ENCODE measurements around the gene PKNOX1. TPM values are rescaled to one million over a fixed set of nuclear protein-coding genes. Genes with fewer than 3 reads are reported as not detected.

PKNOX1 gene
- total RNA-seq, 1 experiment from 2014 or later: 12.7 TPM

GRCh38 chr21:42973309-42973990, 912 bp upstream of the PKNOX1 start:
- Histone ChIP-seq H3K79me2 (ENCODE audit: insufficient read depth, low read length) (peaks cover 21% of the 10 kb centered on the region), H3K4me2 (ENCODE audit: low read length) (peak overlapping the region; percentile 95), H3K4me1 (ENCODE audit: control insufficient read depth in 1 of 2, insufficient read depth in 2 of 2, low read length in 2 of 2) (peaks cover 10 to 22% of the 10 kb centered on the region in 2 experiments; a peak in 3 of 4 replicates), H3K4me3 (replicated peaks in 1 of 2; ENCODE audit: low read depth in 1 of 2, low read length in 2 of 2) (peak overlapping the region; percentile 55 to 63), H2AFZ (ENCODE audit: low read depth, low read length, poor library complexity, severe bottlenecking) (no peak overlapping the region), H3K9me3 (ENCODE audit: control insufficient read depth in 1 of 2, insufficient read depth in 1 of 2, low read depth in 1 of 2, low read length in 2 of 2) (no peaks in the 10 kb centered on the region), H3K9me2 (ENCODE audit: insufficient read depth) (no peaks in the 10 kb centered on the region), H3K27me3 (ENCODE audit: insufficient read depth, low read length) (no peaks in the 10 kb centered on the region), H3K9ac (ENCODE audit: low read length) (peak overlapping the region; percentile 78), H3K36me3 (ENCODE audit: control insufficient read depth in 1 of 2, insufficient read depth in 2 of 2, low read length in 2 of 2) (no peaks in the 10 kb centered on the region), H4K20me1 (ENCODE audit: insufficient read depth) (no peaks in the 10 kb centered on the region), H3K27ac (ENCODE audit: low read depth, low read length) (peak overlapping the region; percentile 79)
- POLR2A ChIA-PET: interaction anchor here (0.9 to 1.3 kb wide), 4 partner anchors 10 to 81 kb away, joined by 3 to 7 read pairs (median 4); partner anchors contain the start of gene NDUFV3
- RAD21 ChIA-PET (ENCODE audit: low non-redundant PET in 1 of 2, low total read pairs in 2 of 2, uncharacterized antibody in 2 of 2, unreplicated experiment in 2 of 2): interaction anchor here in 1 of 2 experiments (0.6 kb wide), 1 partner anchor 50 kb away, joined by 4 read pairs; no protein-coding TSS in a partner anchor
- intact Hi-C loops (cut with micrococcal nuclease): no loop called here
- DNase-seq (ENCODE audit: low read depth, low spot score) (no peak), ATAC-seq (peak; percentile 46)
- TSS peak; percentile 94 for BruUV-seq (replicated peaks)
- CTCF ChIA-PET: no interaction called here
- TF ChIP-seq ELF1 (IDR thresholded peaks at IDR 0.05; ENCODE audit: borderline replicate concordance, low read depth) (no peak), RAD21 (IDR thresholded peaks at IDR 0.05; ENCODE audit: low read depth) (no peak), YY1 (IDR thresholded peaks at IDR 0.05; ENCODE audit: extremely low read depth, insufficient replicate concordance, low read depth, low read length) (no peak), ZFX (IDR thresholded peaks at IDR 0.05) (peak; percentile 27; the same call in 1 of the 2 replicates), POLR2AphosphoS5 (IDR thresholded peaks at IDR 0.05; ENCODE audit: low read depth, low read length) (no peak)

- intact Hi-C loops (cut with micrococcal nuclease): loop anchor here (1.0 kb wide), 1 partner anchor 20 kb away; no protein-coding TSS in a partner anchor
- peak; percentile 16 for ATAC-seq
Observed at GRCh38 chr21:42974832-42975820, 764 bp downstream of the PKNOX1 start.

More at GRCh38 chr21:42974832-42975820, 764 bp downstream of the PKNOX1 start:
- Histone ChIP-seq H3K27me3 (ENCODE audit: insufficient read depth, low read length) (no peaks in the 10 kb centered on the region), H3K27ac (ENCODE audit: low read depth, low read length) (peak overlapping the region; percentile 87), H3K4me2 (ENCODE audit: low read length) (peak overlapping the region; percentile 82), H3K4me3 (replicated peaks in 1 of 2; ENCODE audit: low read depth in 1 of 2, low read length in 2 of 2) (peak overlapping the region; percentile 72 to 81), H3K4me1 (ENCODE audit: control insufficient read depth in 1 of 2, insufficient read depth in 2 of 2, low read length in 2 of 2) (peaks cover 10 to 22% of the 10 kb centered on the region in 2 experiments; a peak in 3 of 4 replicates), H3K79me2 (ENCODE audit: insufficient read depth, low read length) (peaks cover 28% of the 10 kb centered on the region), H4K20me1 (ENCODE audit: insufficient read depth) (no peaks in the 10 kb centered on the region), H3K9ac (ENCODE audit: low read length) (peak overlapping the region; percentile 78), H2AFZ (ENCODE audit: low read depth, low read length, poor library complexity, severe bottlenecking) (no peak overlapping the region), H3K9me2 (ENCODE audit: insufficient read depth) (no peaks in the 10 kb centered on the region), H3K9me3 (ENCODE audit: control insufficient read depth in 1 of 2, insufficient read depth in 1 of 2, low read depth in 1 of 2, low read length in 2 of 2) (no peaks in the 10 kb centered on the region), H3K36me3 (ENCODE audit: control insufficient read depth in 1 of 2, insufficient read depth in 2 of 2, low read length in 2 of 2) (no peaks in the 10 kb centered on the region)
- no TSS peak for BruUV-seq (replicated peaks)
- POLR2A ChIA-PET: interaction anchor here (1.3 kb wide), 1 partner anchor 83 kb away, joined by 3 read pairs; the partner anchor contains the start of gene NDUFV3
- CTCF ChIA-PET: no interaction called here
- no peak for DNase-seq (ENCODE audit: low read depth, low spot score)
- no peak for TF ChIP-seq POLR2A (IDR thresholded peaks at IDR 0.05; ENCODE audit: borderline replicate concordance, extremely low read depth, insufficient read depth, insufficient read length)
- no peak for TF ChIP-seq TCF7L2 (IDR thresholded peaks at IDR 0.05; ENCODE audit: borderline replicate concordance, extremely low read depth, insufficient read depth, insufficient read length)
- TF ChIP-seq SRF (IDR thresholded peaks at IDR 0.05; ENCODE audit: low read depth): no peak
- no peak for TF ChIP-seq REST (IDR thresholded peaks at IDR 0.05; ENCODE audit: low read depth)
- no peak for TF ChIP-seq ELF1 (IDR thresholded peaks at IDR 0.05; ENCODE audit: borderline replicate concordance, low read depth)
- TF ChIP-seq MAX (IDR thresholded peaks at IDR 0.05): no peak
- peak; percentile 59; the same call in 1 of the 2 replicates for TF ChIP-seq ZFX (IDR thresholded peaks at IDR 0.05)
- RAD21 ChIA-PET (ENCODE audit: low non-redundant PET in 1 of 2, low total read pairs in 2 of 2, uncharacterized antibody in 2 of 2, unreplicated experiment in 2 of 2): no interaction called here

Data from HCT116 (cell line).